GM15510 (cell line): ENCODE results near the gene TRPV6.

Experiments used
- POLR2A ChIP-seq: IDR thresholded peaks from 3 replicates; pipeline ENCODE4 v1.6.1; 2011; ENCODE audit warnings: borderline replicate concordance; ENCODE audit not compliant: insufficient read length; ENCODE audit errors: extremely low read depth

The TRPV6 gene

DNA sequence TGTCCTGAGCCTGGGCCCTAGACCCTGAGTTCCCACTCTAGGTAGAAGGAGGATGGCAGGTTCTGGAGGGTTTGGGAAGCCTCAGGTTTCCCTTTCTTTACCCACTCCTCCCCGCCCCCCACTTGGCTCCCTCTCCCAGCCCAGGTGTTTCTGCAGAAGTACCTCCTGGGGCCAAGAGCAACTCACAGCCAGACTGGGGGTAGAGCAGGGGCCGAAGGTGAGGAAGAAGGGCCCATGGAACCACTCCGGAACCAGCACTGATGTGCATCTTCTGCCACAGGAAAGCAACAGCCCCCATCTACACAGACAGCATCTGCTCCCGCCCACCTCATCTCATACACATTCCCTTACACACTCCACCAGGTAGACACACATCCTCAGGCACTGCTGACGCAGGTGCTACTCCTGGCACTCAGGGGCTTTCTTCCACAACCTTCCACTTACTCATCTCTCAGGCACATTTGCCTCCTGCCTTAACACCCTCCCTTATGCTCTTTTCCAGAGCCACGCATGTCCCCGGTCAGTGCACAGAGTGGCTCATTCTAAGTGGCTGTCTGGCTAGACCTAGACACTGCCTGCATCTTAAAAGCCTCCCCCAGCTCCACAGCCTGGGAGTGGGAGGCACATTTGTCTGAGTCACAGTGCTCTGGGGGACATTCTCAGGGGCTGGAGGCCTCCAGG, 28.8 kb downstream of the TRPV6 start:
- no peak for TF ChIP-seq POLR2A

DNA sequence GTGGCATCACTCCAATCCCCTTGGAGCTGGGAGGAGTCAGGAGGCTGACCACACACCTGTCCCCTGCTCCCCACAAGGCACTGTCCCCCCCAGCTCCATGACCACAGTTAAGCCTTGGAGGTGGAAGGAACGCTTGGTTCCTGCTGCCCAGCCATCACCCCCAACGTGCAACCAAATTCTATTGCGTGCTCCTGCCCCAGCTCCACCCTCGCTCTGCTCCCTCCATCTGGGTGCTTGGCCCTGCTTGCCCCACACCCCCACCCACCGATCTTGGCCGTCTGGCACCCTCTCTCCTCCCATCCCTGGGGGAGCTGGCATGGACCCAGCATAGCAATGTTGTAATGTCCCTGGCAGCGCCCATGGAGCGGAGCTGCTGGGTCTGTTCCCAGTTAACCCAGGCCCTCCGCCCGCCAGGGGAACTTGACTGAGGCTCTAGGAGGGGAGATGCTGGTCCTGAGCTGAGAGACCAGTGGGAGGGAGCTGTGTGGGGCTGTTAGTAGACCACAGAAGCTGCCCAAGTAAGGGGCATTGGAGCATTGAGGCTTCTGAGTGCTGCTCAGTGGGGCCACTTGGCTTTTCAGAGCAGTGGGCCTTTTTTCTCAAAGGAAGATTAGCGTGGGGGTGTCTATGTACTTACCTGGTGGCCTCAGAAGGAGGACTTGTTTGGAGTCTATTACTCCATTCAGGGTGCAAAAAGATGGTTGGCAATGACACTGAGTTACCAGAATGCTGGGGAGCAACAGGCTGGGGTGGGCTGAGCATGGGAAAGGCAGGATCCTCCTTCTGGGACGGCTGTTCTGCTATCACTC, 29.6 kb downstream of the TRPV6 start:
- TF ChIP-seq POLR2A = no peak

DNA sequence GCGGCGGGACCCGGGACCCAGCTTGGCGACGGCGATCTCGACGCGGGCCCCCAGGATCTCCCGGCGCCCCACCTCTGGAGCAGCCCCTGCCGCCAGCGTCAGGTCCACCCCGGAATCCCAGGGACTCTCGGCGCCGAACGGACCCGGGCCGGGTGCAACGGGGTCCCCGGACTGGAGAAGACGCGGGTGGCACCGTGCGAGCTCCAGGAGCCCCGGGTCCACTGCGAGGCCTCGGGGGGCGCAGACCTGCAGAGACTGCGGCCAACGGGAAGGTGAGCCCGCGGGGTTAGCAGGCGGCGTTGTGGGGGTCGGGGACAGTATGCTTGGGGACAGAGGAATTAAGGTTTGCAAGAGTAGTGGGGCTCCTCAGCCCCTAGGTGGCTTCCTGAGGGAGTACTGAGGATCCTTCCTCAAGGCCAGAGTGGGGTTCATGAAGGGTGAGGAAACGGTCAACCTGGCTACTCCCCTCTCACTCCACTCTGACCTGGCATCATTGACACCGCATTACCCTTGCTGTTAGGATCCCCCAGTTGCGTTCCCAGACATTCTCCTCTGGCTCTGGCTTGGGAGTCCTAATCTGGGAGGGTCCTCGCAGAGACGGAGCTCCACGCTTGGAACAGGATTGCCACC, 30.3 kb downstream of the TRPV6 start:
- TF ChIP-seq POLR2A = no peak

DNA sequence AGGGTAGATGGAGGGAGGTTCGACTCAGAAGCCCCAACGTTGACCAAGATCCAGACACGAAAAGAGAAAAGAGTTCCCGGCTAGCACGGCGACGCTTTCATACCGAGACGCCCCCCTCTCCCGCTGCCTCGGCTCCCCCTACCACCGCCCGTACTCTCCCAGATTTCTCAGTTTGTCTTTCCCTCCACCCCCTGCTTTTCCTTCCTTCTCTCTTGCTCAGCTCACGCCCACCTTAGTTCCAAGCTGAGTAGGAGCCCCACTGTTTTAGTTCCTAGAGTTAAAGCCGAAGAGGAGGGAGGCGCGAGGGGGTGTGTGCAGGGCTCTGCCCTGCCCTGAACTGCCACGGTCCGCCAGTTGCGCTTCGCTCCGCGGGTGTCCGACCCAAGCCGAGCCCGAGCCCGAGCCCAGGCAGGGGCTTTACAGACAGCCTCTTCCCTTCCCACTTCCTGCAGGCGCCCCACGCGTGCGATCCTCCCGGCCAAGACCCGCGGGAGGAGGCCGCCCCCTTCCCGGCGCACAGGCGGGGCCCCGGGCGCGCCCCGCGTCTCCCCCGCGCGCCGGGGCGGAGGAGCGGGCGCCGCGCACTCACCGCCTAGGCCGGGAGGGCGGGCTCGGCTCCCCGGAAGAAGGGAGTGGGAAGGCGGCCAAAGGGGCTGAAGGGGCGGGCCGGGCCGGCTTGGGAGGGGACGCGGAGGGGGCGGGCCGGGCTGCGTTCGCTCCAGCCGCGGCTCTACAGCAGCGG, 31.0 kb downstream of the TRPV6 start, which contains the start of gene EPHB6:
TSS of gene EPHB6 (plus strand) at position 705 of the 742 bp plus-strand sequence. CDS start 8,152 bp downstream, outside the sequence.
- peak; percentile 29 for TF ChIP-seq POLR2A

DNA sequence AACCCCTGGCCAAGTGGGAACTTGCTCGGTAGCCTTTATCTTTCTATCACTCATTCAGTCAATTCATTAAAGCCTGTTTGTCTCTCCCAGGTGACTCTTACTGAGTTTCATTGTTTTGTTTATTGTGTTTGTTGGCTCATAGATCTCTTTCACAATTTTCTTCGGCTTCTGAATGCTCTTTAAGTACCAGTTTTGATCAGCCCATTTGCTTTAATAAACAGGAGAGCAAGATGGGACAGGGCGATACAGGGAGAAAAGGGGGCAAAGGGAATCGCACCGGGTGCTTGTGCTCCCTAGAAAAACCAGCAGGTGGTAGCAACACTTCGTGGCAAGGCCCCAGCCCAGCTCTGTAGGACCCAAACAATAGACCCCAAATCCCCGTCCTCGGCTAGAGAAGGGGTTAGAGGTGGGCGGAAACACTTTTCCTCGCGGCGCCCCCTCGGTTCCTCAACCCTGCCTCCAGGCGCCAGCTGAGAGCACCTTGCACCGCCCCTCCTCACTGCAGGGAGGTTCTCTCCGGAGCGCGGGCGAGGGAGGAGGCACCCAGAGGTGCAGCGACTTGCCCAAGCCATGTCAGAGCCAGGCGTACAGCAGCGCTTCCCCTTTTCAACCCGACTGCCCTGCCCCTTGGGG, 31.7 kb downstream of the TRPV6 start:
- no peak for TF ChIP-seq POLR2A

DNA sequence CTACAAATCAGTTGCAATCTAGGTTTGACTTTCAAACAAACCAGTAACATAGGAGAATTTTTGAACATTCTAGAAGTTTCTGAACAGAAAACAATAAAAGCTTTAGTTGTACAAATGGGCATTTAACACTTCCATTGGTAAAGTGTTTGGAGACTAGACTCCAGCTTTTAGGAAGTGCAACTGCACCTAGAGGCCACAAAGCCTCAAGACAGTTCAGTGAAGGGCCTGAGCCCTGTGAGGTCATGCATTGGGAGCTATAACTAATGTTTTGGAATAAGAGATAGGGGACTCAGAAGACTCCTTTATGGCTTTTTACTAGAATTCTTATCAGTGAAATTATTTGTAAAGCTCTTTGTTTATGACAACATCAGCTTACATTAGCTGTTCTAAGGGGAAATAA, 33.6 kb downstream of the TRPV6 start:
- TF ChIP-seq POLR2A = no peak

DNA sequence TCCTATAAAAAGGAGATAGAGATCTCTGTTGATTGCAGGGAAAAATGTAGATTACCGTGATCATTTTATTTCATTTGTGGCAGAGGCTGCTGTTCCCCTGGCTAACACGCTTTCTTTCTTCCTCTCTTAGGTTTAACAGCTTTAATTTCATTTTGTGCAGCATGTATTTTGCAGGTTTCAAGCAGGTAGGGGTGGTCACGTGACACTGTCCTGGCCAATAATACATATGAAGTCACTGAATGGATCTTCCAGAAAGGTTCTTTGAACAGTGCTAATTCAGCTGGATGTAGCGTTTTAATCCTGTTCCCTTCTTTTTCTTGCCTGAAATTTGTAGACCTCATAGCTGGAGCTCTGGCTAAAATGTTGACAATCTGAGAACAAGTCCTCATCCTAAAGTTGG, 34.3 kb downstream of the TRPV6 start:
- no peak for TF ChIP-seq POLR2A

DNA sequence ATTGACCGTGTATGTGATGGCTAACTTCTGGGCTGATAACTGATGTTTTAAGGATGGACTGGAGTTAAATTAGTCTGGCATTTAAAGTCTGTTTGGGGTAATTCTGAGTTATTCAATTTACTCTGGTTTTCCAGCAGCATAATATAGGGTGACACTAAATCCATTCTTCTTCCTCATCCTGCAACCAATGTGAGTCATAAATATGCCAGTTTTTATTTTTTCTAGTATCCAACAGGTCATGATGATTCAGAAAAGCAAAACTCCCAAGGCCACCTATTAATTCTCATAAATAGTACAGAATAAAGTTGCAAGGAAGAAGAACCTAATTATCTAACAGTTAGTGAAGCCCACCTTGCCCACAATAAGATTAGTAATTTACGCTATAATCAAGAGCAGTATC, 38.2 kb downstream of the TRPV6 start:
- no peak for TF ChIP-seq POLR2A

DNA sequence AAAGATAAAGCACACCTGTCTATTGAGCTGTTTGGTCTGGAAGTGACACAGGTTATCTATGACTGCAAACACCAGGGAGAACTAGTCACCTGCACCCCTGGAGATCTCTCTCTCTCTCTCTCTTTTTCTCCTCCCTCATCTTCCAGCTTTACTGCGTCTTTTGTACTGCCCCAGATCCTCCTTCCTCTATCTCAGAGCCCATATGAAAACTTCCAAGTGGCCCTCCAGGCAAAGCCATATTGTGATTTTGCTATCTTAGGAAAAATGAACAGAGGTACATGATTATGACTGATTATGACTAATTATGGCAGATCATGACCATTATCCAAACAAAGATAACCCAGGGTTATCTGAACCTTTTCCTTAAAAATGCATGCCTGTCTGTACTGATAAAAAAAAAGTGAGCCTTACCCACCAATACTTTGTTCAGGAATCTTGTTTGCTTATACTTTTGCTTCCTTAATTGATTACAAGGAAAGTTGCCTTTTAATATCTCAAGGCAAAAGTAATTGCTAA, 43.2 kb downstream of the TRPV6 start:
- no peak for TF ChIP-seq POLR2A

DNA sequence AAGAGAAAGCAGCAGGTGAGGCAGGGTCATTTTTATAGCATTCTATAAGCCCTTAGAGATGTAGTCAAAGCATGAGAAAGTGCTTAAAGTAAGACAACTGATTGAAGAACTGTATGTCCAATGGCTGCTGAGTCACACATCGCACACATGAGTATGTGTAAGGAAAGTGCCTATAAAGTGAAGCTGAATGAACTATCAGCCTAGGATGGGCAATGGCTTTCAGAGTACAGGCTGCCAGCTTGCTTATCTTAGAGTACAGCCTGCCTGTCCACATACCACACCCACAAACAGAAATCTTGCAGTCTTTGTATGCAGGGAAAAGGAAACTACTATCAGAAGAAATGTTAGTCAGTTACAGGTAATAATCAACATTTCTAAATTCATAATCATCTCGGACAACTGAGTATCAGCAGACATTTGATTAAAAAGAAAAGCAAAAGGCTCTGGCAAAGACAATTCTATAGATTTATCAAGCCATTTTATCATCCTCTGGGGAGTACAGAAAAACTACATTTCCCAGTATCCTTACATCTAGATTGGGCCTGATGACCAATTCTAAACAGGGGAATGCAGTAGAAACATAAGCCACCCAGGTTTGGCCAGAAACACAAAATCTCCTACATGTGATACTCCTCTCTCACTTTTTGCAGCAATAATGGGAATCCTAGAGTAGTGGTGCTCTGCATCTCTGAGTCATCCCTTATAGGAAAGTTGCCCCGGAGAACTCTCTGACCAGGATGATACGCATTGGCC, 46.9 kb downstream of the TRPV6 start:
- TF ChIP-seq POLR2A = no peak

DNA sequence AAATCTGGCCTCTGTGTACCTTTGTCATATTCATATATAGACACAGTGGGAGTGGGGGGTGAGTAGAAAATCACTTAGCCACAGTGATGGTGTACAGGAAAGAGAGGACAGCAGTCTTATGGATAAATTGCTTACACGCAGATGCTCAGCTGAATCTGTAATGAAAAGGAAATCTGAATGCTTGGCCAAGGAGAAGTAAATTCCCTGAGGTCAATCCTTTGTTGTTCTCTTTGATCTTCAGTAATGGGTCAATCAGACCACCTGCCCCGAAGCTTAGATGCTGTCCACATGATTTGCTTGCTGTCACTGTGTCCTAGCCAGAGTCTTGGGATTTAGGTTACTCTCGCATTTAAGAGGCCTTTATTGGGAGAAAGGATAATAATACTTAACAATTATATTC, 49.1 kb downstream of the TRPV6 start:
- TF ChIP-seq POLR2A = no peak

DNA sequence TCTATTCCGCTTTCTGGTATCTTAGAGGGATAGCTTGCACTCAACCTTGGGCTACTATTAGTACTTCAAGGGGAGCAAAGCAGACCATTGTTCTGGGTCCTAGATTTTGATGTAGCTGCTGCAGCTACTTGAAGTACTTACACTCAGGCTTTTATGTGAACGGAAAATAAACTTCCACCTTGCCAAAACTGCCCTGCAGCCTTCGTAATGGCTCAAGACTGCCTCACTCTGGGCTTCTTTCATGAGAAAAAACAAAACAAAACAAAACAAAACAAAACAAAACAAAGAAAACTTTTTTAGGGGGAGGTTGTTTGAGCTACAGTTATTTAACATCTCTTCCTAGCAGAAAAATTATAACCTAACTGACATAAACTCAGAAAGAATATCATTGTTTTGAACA, 50.1 kb downstream of the TRPV6 start:
- TF ChIP-seq POLR2A = no peak
